ENCODE results near the gene MAP3K14.

DNA sequence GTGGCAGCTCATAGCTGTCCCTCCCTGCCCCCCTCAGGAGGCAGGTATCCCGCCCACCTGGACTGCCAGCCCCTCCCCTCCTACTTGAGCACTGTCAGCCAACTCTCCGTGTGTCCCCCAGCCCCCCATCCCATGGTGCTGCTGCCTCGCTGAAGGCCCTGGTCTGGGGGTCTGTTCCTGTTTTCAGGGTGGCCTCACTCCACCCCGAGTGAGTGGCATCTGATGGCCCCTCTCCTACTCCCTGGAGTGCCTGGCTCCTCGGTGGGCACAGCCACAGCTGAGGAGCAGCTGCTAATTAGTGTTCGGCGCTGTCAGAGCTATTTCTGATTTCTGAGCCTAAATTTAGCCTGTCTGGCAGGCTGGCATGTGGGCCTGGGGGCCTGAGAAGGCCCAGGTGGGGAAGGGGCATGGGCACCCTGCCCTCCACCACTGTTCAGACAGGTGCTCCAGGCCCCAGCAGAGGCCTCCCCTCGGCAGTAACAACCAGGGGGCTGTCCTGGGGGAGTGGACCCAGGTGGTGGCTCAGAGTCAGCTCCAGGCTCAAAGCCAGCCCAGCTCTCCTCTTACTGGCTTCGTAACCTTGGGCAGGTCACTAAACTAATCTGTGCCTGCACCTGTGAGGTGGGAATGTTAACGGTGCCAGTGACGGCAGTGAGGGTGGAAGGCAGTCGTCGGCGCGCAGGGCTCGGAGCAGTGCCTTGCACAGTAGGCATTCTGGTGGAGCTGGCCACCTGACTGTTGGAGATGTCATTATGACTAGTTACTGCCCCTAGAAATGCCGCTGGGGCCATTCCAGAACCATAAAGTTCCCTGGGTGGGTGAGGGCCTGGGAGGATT, 88.7 kb downstream of the MAP3K14 start:
- TF ChIP-seq, protein P1, sequence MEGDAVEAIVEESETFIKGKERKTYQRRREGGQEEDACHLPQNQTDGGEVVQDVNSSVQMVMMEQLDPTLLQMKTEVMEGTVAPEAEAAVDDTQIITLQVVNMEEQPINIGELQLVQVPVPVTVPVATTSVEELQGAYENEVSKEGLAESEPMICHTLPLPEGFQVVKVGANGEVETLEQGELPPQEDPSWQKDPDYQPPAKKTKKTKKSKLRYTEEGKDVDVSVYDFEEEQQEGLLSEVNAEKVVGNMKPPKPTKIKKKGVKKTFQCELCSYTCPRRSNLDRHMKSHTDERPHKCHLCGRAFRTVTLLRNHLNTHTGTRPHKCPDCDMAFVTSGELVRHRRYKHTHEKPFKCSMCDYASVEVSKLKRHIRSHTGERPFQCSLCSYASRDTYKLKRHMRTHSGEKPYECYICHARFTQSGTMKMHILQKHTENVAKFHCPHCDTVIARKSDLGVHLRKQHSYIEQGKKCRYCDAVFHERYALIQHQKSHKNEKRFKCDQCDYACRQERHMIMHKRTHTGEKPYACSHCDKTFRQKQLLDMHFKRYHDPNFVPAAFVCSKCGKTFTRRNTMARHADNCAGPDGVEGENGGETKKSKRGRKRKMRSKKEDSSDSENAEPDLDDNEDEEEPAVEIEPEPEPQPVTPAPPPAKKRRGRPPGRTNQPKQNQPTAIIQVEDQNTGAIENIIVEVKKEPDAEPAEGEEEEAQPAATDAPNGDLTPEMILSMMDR (IDR thresholded peaks at IDR 0.05), result no peak
- no peak for TF ChIP-seq SIN3A (IDR thresholded peaks at IDR 0.05; ENCODE audit: borderline replicate concordance, low read depth, low read length)
- TF ChIP-seq EZH2phosphoT487 (IDR thresholded peaks at IDR 0.05; ENCODE audit: borderline replicate concordance, low read depth), result no peak
- no peak for TF ChIP-seq SMC3 (IDR thresholded peaks at IDR 0.05; ENCODE audit: low read depth, low read length)
- TF ChIP-seq TAF1 (IDR thresholded peaks at IDR 0.05; ENCODE audit: borderline replicate concordance, low read depth, low read length), result no peak
- no peak for TF ChIP-seq MXI1 (IDR thresholded peaks at IDR 0.05; ENCODE audit: low read depth, low read length)

Measured in SK-N-SH (cell line).